Activated T-cell treated with anti-CD3 and anti-CD28 coated beads for 24 hours (primary cell): ENCODE results near the gene MEP1B.
"Not testable (repeated sequence)": the region's sequence is repeated elsewhere in the genome, so short reads cannot be mapped to it uniquely, and the experiment has no call there.

ENCODE experiments used
- DNase-seq: peaks from one replicate; pipeline ENCODE4 v3.0.0-alpha.2; 2020; ENCODE audit warnings: low read depth

Gene MEP1B

GRCh38 chr18:32209685-32210445, 20.0 kb downstream of the MEP1B start:
- DNase-seq = no peak

DNA sequence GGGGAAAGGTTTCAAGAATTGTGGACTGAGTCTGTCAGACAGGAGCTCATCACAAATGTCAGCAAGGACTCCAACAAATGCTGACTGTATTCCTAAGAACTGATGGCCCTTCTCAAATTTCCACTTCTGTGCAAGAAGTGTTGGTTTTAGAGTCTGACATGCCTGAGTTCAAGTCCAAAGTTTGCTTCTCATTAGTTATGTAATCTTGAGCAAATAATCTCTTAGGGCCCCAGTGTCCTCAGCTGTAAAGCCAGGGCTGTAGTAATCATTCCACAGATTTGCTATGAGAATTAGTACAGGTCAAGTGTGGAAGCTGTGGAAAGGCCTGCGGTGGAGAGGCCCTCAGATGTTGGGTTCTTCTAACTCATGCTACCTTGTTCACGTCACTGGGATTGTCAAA, 23.9 kb downstream of the MEP1B start:
- DNase-seq = no peak

DNA sequence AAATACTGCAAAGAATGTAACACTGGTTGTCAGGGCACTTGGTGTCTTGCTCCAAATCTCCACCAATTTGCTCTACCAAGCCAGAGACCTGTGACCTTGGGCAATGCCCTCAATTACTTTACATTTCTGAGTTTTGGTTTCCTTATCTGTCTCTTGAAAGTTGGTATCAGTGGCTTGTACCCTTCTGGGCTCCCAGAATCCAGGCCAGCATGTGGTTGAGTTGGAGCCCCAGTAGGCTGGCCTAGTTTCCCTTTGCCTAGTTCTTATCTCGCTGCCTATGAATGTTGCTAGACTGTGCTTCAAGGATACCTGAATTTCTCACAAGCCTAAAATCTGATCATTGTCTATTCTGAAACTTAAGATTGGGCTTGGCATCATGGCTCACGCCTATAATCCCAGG, 26.6 kb downstream of the MEP1B start:
- DNase-seq = no peak

GRCh38 chr18:32219431-32220018, 29.7 kb downstream of the MEP1B start:
- DNase-seq = no peak

GRCh38 chr18:32233348-32233747, 43.5 kb downstream of the MEP1B start:
- DNase-seq = not testable (repeated sequence)

- no peak for DNase-seq
Measured at GRCh38 chr18:32237049-32237448, 47.2 kb downstream of the MEP1B start.

DNA sequence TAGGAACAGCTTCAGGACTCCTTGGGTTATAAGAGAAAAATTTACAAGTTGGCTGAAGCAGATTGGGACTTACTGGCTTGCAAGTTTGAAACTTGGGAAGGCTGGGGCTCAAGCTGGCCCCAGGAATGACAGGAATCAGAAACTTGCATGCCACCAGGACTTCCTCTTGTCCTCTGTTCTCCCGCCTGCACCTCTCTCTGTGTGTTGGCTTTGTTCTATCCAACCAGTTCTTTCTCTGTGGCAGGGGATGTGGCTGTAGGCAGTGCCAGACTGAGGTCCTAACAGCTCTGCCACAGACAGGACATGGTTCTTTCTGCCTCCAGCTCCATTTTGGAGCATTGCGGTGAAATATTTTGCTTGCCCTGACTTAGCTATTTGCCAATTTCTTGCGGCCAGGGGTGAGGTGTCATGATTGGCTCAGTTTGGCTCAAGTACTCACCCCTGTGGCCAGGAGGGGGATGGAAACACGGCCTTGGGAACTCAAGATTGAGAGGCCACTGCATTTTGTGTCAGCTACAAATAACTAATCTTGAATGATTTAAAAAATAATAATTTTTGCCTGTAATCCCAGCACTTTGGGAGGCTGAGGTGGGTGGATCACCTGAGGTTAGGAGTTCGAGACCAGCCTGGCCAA, 48.9 kb downstream of the MEP1B start:
- no peak for DNase-seq

DNA sequence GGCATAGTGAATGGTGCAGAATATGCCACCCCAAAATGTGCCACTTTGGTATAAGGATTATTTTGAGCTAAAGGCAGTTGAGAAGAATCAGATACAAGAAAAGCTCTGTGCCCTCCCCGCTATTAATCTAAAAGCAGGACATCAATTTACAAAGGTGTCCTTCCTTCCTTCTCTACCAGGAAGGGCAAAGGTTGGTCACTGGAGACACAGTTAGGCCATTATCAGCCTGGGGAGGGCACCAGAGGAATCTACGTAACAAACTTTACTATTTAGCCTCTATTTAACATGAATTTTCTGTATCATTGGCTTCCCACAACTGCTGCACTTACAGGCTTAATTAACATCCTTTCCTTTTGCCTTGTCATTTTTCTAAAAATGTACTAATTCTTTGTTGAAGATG, 52.6 kb downstream of the MEP1B start:
- no peak for DNase-seq

- DNase-seq = no peak
Measured at GRCh38 chr18:32243358-32243757, 53.5 kb downstream of the MEP1B start.

DNA sequence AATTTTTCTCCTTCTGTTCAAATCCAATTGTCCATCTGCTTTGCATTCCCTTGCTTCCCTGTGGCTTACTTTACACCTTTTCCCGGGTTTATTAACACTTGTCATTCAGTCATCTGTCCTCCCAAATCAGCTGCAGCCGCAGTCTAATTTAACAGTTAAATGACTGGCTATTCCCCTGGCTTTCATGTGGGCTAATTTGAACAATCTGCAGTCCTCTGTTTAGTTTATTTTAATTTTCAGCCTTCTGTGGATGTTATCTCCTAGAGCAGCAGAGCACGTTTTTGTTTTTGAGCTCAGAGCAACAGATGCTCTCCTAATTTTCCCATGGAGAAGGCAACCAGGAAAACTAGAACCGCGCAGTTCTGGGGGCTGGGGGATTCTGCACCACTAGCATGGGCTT, 55.0 kb downstream of the MEP1B start:
- DNase-seq = no peak

DNA sequence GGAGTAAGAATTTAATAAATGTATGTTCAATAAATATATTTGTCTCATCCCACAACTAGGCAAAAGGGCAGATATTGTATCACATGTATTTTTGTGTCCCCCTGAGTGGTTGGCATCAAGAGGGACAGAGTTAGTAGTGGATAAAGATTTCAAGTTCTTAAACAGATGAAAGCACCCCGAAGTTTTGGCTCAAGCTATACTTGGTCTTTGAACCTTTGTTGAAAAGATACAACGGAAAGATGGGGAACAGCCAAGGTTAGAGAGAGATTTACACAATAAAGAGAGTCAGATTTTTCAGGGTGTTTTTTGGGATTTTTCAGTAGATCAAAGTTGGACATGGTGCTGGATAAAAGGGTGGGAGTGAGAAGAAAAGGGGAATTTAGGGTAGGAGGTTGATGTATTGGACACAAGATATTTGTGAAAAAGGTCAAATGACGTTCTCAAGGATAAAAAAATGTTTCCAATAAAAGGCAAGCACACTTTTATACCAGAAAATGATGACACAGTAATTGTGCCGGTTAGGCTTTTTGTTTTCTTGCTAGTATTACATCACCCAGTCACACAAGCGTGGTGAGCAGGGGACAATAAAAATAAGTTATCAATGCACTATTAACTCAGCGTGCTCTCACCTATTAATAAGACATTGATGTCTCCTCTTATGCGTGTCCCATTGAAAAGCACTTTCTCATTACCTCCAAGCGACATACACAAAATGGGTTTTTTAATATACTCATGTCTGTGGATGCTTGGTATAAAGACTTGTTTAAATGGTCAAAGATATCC, 59.5 kb downstream of the MEP1B start:
- no peak for DNase-seq

- DNase-seq = no peak
Measured at GRCh38 chr18:32251466-32251865, 61.6 kb downstream of the MEP1B start.

DNA sequence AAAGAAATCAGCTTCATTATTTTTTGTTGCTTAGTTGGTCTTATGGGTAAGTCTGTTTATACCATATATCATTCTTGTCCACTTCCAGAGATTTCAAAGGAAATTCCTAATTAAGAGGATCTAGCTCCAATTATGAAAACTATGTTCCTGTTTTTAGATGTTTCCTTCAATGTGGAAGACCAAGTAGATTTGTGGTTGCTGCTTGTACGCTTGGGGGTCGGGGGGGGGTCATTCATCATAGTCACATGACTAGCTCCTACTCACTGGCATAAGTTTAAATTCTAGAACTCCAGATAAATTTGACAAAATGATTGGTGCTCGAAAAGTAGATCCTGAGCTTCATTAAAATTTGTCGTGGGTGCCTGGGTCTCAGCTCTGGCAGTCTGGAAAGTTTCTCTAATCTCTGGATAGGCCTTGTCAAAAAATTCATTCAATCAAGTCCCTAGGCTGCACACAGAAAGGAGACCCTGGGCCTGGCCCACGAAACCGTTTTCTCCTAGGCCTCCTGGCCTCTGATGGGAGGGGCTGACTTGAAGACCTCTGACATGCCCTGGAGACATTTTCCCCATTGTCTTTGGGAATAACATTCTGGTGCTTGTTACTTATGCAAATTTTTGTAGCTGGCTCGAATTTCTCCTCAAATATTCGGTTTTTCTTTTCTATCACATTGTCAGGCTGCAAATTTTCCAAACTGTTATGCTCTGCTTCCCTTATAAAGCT, 62.5 kb downstream of the MEP1B start:
- DNase-seq = no peak

GRCh38 chr18:32255570-32255969, 65.7 kb downstream of the MEP1B start:
- DNase-seq = no peak

GRCh38 chr18:32257084-32257785, 67.4 kb downstream of the MEP1B start:
- no peak for DNase-seq

DNA sequence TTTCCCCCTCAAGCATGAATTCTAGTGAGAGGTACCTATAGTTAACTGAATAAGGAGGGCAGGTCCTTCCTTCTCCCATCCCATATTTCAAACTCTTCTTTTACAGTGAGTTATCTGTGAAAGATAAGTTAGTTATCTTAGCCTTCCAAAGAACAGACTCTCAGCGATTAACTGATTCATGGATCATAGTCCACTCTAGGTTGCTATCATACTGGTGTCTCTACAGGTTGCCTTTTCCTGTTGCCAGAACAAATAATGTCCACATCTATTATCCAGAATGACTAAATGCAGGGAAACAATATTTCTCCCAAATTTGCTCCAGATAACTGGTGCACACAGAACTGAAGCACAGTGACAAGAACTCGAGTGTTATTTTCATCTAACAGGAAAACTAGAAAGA, 68.3 kb downstream of the MEP1B start:
- no peak for DNase-seq

DNA sequence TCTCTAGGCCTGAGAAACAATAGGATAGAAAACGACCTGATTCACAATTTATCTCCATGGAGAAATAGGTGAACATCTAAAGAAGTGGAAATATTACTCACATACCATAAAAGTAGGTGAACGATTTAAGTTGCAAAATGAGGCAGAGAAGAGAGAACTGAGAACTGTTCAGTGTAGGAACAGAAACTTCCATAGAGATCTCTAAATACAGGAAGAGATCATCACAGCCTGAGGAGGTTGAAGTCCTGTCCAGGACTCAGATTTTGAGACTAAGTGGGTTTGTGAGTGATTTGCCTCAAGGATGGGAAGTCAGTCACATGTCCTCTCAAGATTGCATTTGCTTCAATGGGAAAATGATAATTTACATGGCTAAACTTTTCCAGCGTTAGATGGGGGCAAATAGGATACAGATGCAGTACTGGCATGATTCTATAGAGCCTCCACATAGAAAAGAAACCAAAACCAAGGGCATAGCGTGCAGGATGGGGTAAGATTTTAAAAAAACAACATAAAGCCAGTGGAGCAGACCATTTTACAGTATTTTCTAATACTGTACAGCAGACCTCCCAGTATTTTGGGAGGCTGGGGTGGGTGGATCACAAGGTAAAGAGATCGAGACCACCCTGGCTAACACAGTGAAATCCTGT, 68.8 kb downstream of the MEP1B start:
- DNase-seq = no peak

- DNase-seq = no peak
Measured at GRCh38 chr18:32259553-32259952, 69.7 kb downstream of the MEP1B start.

GRCh38 chr18:32261003-32261402, 71.2 kb downstream of the MEP1B start:
- DNase-seq = no peak

GRCh38 chr18:32262092-32262491, 72.3 kb downstream of the MEP1B start:
- DNase-seq = no peak

DNA sequence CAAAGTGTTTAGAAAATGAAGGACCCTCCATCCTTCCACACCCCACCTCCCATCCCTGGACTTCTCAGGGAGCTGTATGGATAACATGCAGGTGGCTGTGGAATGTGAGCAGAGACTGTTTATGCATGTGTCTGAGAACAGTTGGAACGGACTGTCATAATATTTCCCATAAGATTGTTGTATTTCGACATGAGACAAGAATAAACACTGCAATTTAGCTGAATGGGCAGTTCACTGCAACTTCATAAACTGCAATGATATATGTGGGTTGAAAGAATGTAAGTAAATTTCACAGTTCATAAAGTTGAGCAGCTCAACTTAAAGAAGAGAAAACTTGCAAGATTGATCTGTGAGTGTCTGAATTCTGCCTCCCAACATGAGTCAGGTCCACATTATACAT, 74.6 kb downstream of the MEP1B start:
- DNase-seq = no peak
